ENCODE results near the gene PNPLA6. TPM values are rescaled to one million over a fixed set of nuclear protein-coding genes. Genes with fewer than 3 reads are reported as not detected.

Gene PNPLA6
- total RNA-seq, 3 donors from 2014 or later (not counting 1 experiment from before 2014, with no cell fraction given) = 118 to 190 (median 125) TPM

GRCh38 chr19:7489609-7490044 lies 45.9 kb upstream of the PNPLA6 start:
- 88% methylated on average over 10 of the region's 11 CpGs for WGBS (ENCODE audit: insufficient coverage)
- no peaks in the 10 kb centered on the region for H3K36me3 Mint-ChIP-seq
- no peaks in the 10 kb centered on the region for H3K9me3 Mint-ChIP-seq
- H3K27ac ChIP-seq (ENCODE audit: low read length) = no peak overlapping the region
- TF ChIP-seq CTCF (IDR thresholded peaks at IDR 0.05) = no peak
- H3K4me3 ChIP-seq (ENCODE audit: low read length) = no peak overlapping the region
- peaks cover 11 to 22% of the 10 kb centered on the region in 2 donors for H3K4me1 Mint-ChIP-seq
- no peaks in the 10 kb centered on the region for H3K9me3 ChIP-seq (ENCODE audit: control insufficient read depth, insufficient read depth, low read length)
- no peaks in the 10 kb centered on the region for H3K36me3 ChIP-seq (ENCODE audit: control insufficient read depth, insufficient read depth, low read length)
- intact Hi-C loops (cut with micrococcal nuclease) = no loop called here
- peak overlapping the region; percentile 93 for H3K4me3 Mint-ChIP-seq
- DNase-seq (no peak), ATAC-seq (no peak)
- no peaks in the 10 kb centered on the region for H3K27me3 ChIP-seq (ENCODE audit: control insufficient read depth, insufficient read depth, low read length)
- peaks cover 19% of the 10 kb centered on the region for H3K4me1 ChIP-seq (ENCODE audit: control insufficient read depth, insufficient read depth, low read length)
- no peaks in the 10 kb centered on the region for H3K27me3 Mint-ChIP-seq (ENCODE audit: low read depth in 2 of 2)
- peak overlapping the region; percentile 85 to 87 for H3K27ac Mint-ChIP-seq

- no peaks in the 10 kb centered on the region for H3K9me3 ChIP-seq (ENCODE audit: control insufficient read depth, insufficient read depth, low read length)
- H3K27ac Mint-ChIP-seq = peak overlapping the region in 1 of 2 donors; percentile 68
- TF ChIP-seq CTCF (IDR thresholded peaks at IDR 0.05) = no peak
- H3K4me3 Mint-ChIP-seq = peak overlapping the region; percentile 5
- peak in 1 of 2 donors; percentile 51 for DNase-seq
- no peaks in the 10 kb centered on the region for H3K36me3 ChIP-seq (ENCODE audit: control insufficient read depth, insufficient read depth, low read length)
- intact Hi-C loops (cut with micrococcal nuclease) = no loop called here
- no peak overlapping the region for H3K27ac ChIP-seq (ENCODE audit: low read length)
- no peaks in the 10 kb centered on the region for H3K9me3 Mint-ChIP-seq
- no peaks in the 10 kb centered on the region for H3K36me3 Mint-ChIP-seq
- peaks cover 19% of the 10 kb centered on the region for H3K4me1 ChIP-seq (ENCODE audit: control insufficient read depth, insufficient read depth, low read length)
- no peaks in the 10 kb centered on the region for H3K27me3 ChIP-seq (ENCODE audit: control insufficient read depth, insufficient read depth, low read length)
- ATAC-seq = peak; percentile 21 to 75 (median 44)
- no peak overlapping the region for H3K4me3 ChIP-seq (ENCODE audit: low read length)
- peaks cover 11 to 22% of the 10 kb centered on the region in 2 donors for H3K4me1 Mint-ChIP-seq
- peaks cover 4 to 6% of the 10 kb centered on the region in 2 donors for H3K27me3 Mint-ChIP-seq (ENCODE audit: low read depth in 2 of 2)
- WGBS (ENCODE audit: insufficient coverage) = 0% methylated on average over 3 of the region's 4 CpGs
Measured at GRCh38 chr19:7492142-7492541, 43.4 kb upstream of the PNPLA6 start.

GRCh38 chr19:7492558-7492957 lies 43.0 kb upstream of the PNPLA6 start:
- Mint-ChIP-seq H3K4me3 (no peak overlapping the region), H3K4me1 (peaks cover 11 to 22% of the 10 kb centered on the region in 2 donors), H3K36me3 (no peaks in the 10 kb centered on the region), H3K9me3 (no peaks in the 10 kb centered on the region), H3K27me3 (ENCODE audit: low read depth in 2 of 2) (peaks cover 4 to 6% of the 10 kb centered on the region in 2 donors), H3K27ac (peak overlapping the region; percentile 29 to 68)
- Histone ChIP-seq H3K4me1 (ENCODE audit: control insufficient read depth, insufficient read depth, low read length) (peaks cover 19% of the 10 kb centered on the region), H3K9me3 (ENCODE audit: control insufficient read depth, insufficient read depth, low read length) (no peaks in the 10 kb centered on the region), H3K36me3 (ENCODE audit: control insufficient read depth, insufficient read depth, low read length) (no peaks in the 10 kb centered on the region), H3K4me3 (ENCODE audit: low read length) (no peak overlapping the region), H3K27ac (ENCODE audit: low read length) (no peak overlapping the region), H3K27me3 (ENCODE audit: control insufficient read depth, insufficient read depth, low read length) (no peaks in the 10 kb centered on the region)
- no peak for TF ChIP-seq CTCF (IDR thresholded peaks at IDR 0.05)
- intact Hi-C loops (cut with micrococcal nuclease) = no loop called here
- DNase-seq (no peak), ATAC-seq (no peak)
- WGBS (ENCODE audit: insufficient coverage) = 77% methylated on average over 11 of the region's 11 CpGs
